HG03521 (cell line): ENCODE results near the gene PCP2.

Experiments used
- ATAC-seq: cut with Tn5 transposase; IDR thresholded peaks from one replicate; pipeline ENCODE4 v1.9.1; 2021; ENCODE audit warnings: mild to moderate bottlenecking, moderate library complexity; ENCODE audit not compliant: unreplicated experiment

The PCP2 gene

DNA sequence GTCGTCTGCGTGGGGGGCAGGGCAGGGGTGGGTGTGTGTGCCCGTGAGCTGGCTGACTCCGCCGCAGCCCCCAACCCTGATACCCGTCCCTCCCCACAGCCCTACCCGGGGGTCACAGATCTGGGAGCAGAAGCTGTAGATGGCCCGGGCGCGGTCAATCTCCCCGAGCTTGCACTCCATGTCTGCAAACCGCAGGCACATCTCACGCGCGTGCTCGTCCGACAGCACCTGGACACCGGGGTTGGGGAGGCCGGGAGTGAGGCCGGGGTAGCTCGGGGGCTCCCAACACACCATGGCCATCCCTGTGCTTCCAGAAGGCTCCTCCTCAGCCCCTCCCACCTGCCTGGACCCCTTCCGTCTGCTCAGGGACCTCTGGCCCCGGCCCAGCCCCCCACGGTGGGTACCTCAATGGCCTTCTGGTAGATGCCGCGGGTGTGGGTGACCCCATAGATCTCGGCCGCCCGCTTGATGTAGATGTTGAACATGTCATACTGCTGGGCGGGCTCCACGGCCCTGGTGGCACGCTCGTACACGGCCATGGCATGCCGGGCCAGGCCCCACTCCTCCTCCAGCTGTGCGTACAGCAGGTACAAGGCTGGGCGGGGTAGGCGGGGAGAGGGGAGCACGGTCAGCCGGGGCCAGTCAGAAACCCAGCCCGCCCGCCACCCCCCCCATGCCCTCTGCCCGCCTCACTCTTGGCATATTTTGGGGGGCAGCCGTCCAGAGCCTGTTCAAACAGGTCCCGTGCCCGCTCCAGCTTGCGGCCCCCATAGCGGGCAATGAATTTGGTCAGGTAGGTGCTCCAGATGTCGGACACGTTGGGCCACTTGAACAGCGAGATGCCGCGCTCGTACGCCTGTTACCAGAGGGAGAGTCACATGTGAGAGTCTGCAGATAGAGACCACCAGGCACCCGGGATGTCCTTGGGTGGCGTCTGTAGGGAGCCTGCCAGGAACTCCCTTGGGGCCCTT, 12.8 kb downstream of the PCP2 start:
- no peak for ATAC-seq

- no peak for ATAC-seq
Observed at GRCh38 chr19:7619671-7620441, 13.7 kb downstream of the PCP2 start.

DNA sequence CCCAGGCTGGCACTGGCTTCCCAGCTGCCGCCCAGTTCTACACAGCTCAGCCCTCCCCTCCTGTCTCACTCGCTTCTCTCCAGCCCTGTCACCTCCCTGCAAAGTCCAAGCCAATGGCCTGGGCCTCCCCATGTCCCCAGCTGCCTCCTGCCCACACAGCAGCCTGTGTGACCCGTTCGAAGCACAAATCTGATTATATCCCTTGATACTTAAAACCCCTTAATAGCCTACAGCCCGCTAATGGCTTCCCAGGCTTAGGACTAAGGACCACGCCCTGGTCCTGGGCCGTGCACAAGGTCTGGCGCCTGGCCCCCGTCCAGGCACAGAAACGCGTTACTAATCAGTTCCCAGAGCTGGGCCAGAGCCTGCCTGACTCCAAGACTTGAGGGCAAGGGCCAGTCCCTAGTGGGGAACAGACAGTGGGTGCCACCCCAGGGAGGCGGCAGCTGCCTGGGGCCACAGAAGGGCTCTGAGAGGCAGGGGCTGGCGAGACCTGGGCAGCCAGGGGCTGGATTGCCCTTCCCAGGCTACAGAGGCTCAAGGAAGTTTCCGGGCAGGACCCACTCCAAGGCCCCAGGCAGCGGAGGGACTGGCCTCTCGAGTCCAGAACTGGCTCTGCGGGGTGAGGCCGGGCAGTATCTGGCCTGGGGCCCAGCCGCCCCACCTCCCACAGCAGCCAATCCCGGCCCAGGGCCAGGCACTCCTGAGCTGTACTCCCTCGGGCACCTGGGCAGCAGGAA, 14.6 kb downstream of the PCP2 start:
- ATAC-seq, result no peak

DNA sequence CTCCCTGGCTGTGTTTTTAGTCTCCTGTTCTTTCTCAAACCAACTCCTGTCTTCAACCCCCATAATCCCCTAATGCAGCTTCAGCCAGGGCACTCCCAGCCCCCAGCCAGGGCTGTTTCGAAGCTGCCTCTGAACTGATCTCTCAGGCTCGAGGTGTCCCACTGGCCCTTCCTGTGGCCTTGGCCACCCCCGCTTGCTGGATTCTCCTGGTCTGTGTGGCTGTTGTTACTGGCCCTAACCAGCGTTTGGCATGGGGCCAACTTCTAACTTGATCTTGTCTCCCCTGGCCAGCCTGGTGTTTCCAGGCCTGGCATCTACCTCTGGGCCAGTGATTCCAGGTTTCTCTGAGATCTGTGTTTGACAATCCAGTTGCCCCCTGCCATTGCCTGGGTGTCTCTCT, 15.2 kb downstream of the PCP2 start:
- ATAC-seq, result no peak

GRCh38 chr19:7617735-7618134, 15.8 kb downstream of the PCP2 start:
- ATAC-seq, result no peak

- no peak for ATAC-seq
Observed at GRCh38 chr19:7617172-7617571, 16.3 kb downstream of the PCP2 start.

GRCh38 chr19:7614859-7615741, 18.4 kb downstream of the PCP2 start:
- ATAC-seq, result no peak

DNA sequence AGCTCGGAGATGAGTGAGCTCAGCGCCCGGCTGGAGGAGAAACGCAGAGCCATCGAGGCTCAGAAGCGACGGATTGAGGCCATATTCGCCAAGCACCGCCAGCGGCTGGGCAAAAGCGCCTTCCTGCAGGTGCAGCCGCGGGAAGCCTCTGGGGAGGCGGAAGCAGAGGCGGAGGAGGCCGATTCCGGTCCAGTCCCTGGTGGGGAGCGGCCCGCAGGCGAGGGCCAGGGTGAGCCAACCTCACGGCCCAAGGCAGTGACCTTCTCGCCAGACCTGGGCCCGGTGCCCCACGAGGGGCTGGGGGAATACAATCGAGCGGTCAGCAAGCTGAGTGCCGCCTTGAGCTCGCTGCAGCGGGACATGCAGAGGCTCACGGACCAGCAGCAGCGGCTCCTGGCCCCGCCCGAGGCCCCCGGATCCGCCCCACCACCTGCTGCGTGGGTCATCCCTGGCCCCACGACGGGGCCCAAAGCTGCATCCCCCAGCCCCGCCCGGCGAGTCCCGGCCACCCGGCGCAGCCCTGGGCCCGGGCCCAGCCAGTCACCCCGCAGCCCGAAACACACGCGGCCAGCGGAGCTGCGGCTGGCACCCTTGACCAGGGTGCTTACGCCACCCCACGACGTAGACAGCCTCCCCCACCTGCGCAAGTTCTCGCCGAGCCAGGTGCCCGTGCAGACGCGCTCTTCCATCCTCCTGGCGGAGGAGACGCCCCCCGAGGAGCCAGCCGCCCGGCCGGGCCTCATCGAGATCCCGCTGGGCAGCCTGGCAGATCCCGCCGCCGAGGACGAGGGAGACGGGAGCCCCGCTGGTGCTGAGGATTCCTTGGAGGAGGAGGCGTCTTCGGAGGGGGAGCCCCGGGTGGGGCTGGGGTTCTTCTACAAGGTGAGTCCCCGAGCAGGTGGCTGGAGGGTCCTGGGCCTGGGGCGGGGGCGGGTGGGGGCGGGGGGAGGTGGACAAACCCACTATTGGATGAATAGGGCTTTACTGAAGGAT, 20.9 kb downstream of the PCP2 start:
- ATAC-seq, result no peak

GRCh38 chr19:7611541-7612279, 21.8 kb downstream of the PCP2 start:
- ATAC-seq, result no peak

DNA sequence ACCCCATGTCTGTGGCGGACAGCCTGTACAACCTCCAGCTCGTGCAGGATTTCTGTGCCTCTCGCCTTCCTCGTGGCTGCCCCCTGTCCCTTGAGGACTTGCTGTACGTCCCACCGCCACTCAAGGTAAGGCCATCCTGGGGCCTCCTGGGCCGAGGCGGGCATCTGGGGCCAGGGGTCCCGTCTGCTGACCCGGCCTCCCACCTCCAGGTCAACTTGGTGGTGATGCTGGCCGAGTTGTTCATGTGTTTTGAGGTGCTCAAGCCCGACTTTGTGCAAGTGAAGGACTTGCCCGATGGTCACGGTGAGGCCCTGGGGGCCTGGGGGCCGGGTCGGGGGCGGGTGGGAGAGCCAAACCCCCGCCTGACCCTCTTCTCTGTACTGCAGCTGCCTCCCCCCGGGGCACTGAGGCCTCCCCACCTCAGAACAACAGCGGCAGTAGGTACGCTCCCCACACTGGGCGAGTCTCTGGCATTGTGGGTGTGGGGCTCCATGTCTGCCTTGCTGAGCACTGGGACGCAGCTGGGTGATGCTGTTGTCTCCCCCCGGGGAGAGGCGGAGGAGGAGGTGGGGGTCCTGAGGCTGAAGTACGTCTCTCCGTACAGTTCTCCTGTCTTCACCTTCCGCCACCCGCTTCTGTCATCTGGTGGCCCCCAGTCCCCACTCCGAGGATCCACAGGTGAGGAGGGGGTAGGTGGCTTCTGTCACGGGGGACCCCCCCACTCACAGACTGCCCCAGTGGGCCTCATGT, 22.9 kb downstream of the PCP2 start:
- no peak for ATAC-seq

DNA sequence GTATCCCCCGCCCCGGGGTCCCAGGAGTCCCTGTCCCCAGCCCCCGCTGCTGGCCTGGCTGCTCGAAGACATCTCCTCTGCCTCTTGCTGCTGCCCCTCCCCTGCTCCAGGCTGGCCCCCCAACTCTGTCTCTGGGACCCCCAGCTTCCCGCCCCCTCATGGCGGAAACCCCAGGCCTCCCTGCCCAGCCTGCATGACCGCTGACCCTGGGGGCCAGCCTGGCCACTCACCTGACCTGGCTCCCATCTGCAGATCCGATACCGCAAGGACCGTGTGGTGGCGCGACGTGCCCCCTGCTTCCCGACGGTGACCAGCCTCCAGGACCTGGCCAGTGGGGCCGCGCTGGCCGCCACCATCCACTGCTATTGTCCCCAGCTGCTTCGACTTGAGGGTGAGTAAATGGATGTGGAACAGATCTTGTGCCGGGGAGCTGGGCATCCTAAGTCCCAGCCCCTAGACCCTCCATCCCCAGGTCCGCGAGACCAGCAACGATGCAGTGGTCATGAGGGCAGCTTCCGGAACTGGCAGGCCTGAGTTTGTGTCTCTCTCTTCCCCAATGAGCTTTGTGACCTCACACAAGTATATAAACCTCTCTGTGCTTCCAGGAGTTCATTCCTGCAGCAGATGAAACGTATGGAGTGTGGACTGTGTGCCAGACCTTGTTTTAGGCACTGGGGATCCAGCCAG, 25.5 kb downstream of the PCP2 start:
- no peak for ATAC-seq

GRCh38 chr19:7607212-7607873, 26.2 kb downstream of the PCP2 start:
- ATAC-seq, result no peak

DNA sequence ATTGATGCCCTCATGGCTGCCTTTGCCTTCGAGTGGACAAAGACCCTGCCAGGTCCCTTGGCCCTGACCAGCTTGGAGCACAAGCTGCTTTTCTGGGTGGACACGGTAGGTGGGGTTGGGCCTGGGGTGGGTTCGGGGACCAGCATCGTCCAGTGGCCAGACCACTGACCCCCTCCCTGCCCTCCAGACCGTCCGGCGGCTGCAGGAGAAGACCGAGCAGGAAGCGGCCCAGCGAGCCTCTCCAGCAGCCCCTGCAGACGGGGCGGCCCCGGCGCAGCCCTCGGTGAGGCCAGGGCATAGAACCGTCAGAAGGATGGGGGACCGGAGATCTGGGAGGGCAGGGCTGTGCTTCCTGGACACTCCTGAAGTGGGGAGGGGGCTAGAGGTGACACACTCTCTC, 27.2 kb downstream of the PCP2 start:
- no peak for ATAC-seq

- ATAC-seq, result no peak
Observed at GRCh38 chr19:7605490-7606222, 27.9 kb downstream of the PCP2 start.

DNA sequence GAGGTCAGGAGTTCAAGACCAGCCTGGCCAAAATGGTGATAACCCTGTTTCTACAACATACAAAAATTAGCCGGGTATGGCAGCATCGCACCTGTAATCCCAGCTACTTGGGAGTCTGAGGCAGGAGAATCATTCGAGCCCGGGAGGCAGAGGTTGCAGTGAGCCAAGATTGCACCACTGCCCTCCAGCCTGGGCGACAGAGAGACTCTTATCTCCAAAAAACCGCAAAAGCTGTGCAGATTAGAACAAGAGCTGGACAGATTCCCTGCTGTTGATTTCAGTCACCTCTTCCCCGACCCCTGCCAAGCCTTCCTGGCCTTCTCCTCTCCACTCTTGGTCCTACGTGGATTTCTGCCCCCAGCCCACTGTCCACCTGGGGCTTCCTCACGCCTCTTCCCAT, 29.6 kb downstream of the PCP2 start:
- ATAC-seq, result no peak

DNA sequence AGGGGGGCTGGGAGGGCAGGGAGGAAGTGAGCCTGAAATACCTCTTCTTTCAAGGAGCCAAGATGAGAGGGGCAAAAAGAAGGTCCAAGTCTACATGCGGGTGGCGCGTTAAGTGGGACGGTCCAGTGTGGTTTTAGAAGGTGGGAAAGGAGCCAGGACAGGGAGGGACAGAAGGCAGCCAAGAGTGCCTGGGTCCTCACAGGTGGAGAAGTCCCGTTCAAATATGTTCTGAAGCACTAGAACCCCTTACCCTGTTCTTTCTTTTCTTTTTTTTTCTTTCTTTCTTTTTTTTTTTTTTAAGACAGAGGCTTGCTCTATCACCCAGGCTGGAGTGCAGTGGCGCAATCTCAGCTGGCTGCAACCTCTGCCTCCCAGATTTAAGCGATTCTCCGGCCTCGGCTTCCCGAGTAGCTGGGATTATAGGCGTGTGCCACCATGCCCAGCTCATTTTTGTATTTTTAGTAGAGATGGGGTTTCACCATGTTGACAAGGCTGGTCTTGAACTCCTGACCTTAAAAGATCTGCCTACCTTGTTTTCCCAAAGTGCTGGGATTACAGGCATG, 30.5 kb downstream of the PCP2 start:
- no peak for ATAC-seq
